Parathyroid adenoma (tissue), 2 donors: Measurements from ENCODE around the gene POLD3.
A peak's percentile ranks its signal among the peaks of the same experiment; 100 is the strongest.

Source experiments
- H2AFZ ChIP-seq: fragments of 300-600 bp; sonication (generic); one replicate; pipeline ENCODE4 v1.7.0; 2017; ENCODE audit warnings: antibody characterized with exemption, mild to moderate bottlenecking
- H3K27ac ChIP-seq: fragments of 300-600 bp; sonication (generic); one replicate; pipeline ENCODE4 v1.7.0; 2017
- H3K27me3 ChIP-seq: fragments of 300-600 bp; sonication (generic); one replicate; pipeline ENCODE4 v1.7.0; 2017; ENCODE audit warnings: low read length; ENCODE audit not compliant: control insufficient read depth, insufficient read depth
- H3K36me3 ChIP-seq: fragments of 300-600 bp; sonication (generic); one replicate; pipeline ENCODE4 v1.7.0; 2017; ENCODE audit warnings: low read length; ENCODE audit not compliant: control insufficient read depth, insufficient read depth
- H3K4me1 ChIP-seq: fragments of 300-600 bp; sonication (generic); one replicate; pipeline ENCODE4 v1.7.0; 2017; ENCODE audit warnings: control low read depth
- H3K4me2 ChIP-seq: fragments of 300-600 bp; sonication (generic); one replicate; pipeline ENCODE4 v1.7.0; 2017; ENCODE audit warnings: low read length
- H3K4me3 ChIP-seq: fragments of 300-600 bp; sonication (generic); one replicate; pipeline ENCODE4 v1.7.0; 2017; ENCODE audit warnings: low read depth, low read length
- H3K79me2 ChIP-seq: fragments of 300-600 bp; sonication (generic); one replicate; pipeline ENCODE4 v1.7.0; 2017; ENCODE audit warnings: control low read depth
- H3K9ac ChIP-seq: fragments of 300-600 bp; sonication (generic); one replicate; pipeline ENCODE4 v1.7.0; 2017; ENCODE audit warnings: mild to moderate bottlenecking
- H3K9me3 ChIP-seq: fragments of 300-600 bp; sonication (generic); one replicate; pipeline ENCODE4 v1.7.0; 2017; ENCODE audit warnings: low read length; ENCODE audit not compliant: control insufficient read depth
- TF ChIP-seq, protein P1 (sequence below): fragments of 300-600 bp; sonication (generic); IDR thresholded peaks from one replicate; pipeline ENCODE4 v1.7.0; 2017; ENCODE audit warnings: antibody characterized with exemption, mild to moderate bottlenecking
- donor health status: primary hyperparathyroidism.

Gene POLD3

DNA sequence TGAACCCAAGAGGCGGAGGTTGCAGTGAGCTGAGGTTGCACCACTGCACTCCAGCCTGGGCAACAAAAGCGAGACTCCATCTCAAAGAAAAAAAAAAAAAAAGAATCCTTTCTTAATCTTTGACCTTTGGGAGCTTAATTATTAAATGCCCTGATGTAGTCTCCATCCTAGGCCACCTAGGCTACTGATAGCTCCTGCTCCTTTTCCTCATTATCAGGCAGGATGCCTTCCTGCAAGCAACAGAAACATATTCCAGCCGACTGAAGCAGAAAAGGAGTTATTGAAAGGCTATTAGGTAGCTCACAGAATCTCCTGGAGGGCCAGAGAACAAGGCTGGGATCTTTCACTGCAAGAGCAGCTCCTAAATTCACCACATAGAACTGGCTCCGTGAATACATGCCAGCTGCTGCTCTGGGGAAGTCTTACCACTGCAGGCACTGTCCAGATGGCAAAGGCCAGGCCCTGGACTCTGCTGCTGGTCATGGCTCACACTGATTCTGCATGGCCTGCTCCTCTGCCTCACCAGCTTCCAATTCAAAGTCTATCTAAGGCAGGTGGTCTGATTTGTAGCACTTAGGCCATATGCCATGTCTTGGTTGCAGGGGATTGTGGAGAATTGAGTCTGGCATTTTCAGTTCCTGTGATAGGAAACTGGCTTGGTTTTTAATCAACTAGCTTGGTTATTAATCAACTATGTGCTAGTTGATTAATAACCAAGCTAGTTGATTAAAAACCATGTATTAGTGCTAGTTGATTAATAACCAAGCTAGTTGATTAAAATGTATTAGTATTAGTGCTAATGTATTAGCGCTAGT is 26.0 kb upstream of the POLD3 start:
- Histone ChIP-seq H3K27ac (no peak overlapping the region), H3K79me2 (no peaks in the 10 kb centered on the region), H3K4me3 (no peak overlapping the region), H3K27me3 (no peaks in the 10 kb centered on the region), H3K4me1 (no peaks in the 10 kb centered on the region), H3K9me3 (no peaks in the 10 kb centered on the region), H3K36me3 (no peaks in the 10 kb centered on the region), H3K4me2 (no peak overlapping the region), H3K9ac (no peak overlapping the region), H2AFZ (no peak overlapping the region)
- TF ChIP-seq, protein P1, sequence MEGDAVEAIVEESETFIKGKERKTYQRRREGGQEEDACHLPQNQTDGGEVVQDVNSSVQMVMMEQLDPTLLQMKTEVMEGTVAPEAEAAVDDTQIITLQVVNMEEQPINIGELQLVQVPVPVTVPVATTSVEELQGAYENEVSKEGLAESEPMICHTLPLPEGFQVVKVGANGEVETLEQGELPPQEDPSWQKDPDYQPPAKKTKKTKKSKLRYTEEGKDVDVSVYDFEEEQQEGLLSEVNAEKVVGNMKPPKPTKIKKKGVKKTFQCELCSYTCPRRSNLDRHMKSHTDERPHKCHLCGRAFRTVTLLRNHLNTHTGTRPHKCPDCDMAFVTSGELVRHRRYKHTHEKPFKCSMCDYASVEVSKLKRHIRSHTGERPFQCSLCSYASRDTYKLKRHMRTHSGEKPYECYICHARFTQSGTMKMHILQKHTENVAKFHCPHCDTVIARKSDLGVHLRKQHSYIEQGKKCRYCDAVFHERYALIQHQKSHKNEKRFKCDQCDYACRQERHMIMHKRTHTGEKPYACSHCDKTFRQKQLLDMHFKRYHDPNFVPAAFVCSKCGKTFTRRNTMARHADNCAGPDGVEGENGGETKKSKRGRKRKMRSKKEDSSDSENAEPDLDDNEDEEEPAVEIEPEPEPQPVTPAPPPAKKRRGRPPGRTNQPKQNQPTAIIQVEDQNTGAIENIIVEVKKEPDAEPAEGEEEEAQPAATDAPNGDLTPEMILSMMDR: no peak

DNA sequence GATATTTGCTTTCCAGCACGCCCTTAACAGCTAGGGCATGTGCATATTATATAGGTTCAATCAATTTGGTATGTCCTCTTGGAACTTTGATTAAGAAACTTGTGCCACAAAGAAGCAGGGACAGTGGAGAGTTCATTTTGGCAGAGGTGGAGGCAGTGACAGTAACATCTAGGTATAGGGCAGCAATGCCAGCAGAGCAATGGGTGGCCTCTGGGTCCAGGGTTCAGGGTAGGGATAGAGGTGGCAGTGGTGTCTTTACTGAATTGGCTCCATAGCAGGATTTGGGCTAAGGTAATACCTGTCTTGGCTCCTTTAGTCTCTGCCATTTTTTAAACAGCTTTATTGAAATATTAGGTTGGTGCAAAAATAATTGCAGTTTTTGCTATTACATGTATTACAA is 24.4 kb upstream of the POLD3 start:
- no peak overlapping the region for H2AFZ ChIP-seq
- H3K9ac ChIP-seq: no peak overlapping the region
- no peak overlapping the region for H3K27ac ChIP-seq
- no peaks in the 10 kb centered on the region for H3K79me2 ChIP-seq
- H3K36me3 ChIP-seq: no peaks in the 10 kb centered on the region
- no peaks in the 10 kb centered on the region for H3K4me1 ChIP-seq
- no peaks in the 10 kb centered on the region for H3K9me3 ChIP-seq
- TF ChIP-seq, protein P1: no peak
- no peak overlapping the region for H3K4me3 ChIP-seq
- H3K4me2 ChIP-seq: no peak overlapping the region
- no peaks in the 10 kb centered on the region for H3K27me3 ChIP-seq

DNA sequence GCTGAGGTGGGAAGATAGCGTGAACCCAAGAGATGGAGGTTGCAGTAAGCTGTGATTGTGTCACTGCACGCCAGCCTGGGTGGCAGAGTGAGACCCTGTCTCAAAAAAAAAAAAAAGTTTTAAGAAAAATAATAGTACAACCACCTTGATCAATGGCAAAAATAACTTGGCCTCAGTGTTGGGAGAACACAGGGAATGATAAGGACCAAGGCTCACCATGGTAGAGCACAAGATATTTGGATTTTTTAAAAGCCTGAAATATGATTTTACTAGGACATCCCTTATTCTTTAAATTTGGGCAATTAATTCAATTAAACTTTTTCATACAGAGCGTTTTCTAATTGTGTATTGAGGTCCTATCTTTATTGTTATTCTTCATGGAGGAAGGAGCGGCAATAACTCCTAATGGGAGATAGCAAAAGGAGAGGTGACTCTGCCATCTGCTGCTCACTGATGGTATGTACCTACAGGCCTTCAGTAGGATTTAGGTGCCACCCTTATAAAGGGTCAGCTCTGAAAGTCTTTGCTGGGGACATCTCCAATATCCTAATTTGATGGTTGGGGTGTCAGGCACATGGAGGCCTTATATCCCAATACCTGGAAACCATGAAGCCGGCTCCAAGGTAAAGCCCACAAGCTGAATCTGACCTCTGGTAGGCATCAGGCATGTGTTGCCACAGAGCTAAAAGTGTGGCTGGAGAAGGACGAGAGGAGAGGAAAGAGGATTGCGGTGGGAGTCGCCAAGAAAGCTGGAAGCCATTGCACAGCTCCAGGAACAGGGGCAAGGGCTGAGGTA is 21.9 kb upstream of the POLD3 start:
- Histone ChIP-seq H3K4me3 (no peak overlapping the region), H2AFZ (no peak overlapping the region), H3K4me1 (no peaks in the 10 kb centered on the region), H3K9me3 (no peaks in the 10 kb centered on the region), H3K9ac (no peak overlapping the region), H3K36me3 (no peaks in the 10 kb centered on the region), H3K4me2 (no peak overlapping the region), H3K79me2 (no peaks in the 10 kb centered on the region), H3K27ac (no peak overlapping the region), H3K27me3 (no peaks in the 10 kb centered on the region)
- TF ChIP-seq, protein P1: peak; percentile 40

DNA sequence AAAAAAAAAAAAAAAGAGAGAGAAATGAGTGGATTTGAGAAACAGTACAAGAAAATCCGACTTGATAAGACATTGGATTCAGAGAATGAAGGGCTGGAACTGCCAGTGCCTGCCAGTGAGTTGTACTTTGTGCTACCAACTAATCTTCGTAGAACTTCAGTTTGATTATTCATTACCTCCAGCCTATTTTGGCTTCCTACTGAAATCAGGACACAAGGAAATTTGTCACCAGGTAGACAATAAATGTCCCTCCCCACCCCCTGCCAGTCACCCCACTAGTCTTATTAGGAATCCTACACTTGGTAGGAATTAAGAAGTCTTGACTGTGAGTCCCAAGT is 21.4 kb upstream of the POLD3 start:
- H3K27me3 ChIP-seq: no peaks in the 10 kb centered on the region
- H3K9ac ChIP-seq: no peak overlapping the region
- no peak overlapping the region for H2AFZ ChIP-seq
- no peaks in the 10 kb centered on the region for H3K4me1 ChIP-seq
- TF ChIP-seq, protein P1: no peak
- H3K27ac ChIP-seq: no peak overlapping the region
- H3K36me3 ChIP-seq: no peaks in the 10 kb centered on the region
- no peaks in the 10 kb centered on the region for H3K79me2 ChIP-seq
- H3K4me3 ChIP-seq: no peak overlapping the region
- no peak overlapping the region for H3K4me2 ChIP-seq
- no peaks in the 10 kb centered on the region for H3K9me3 ChIP-seq
